HepG2 (cell line): ENCODE measurements around the gene SEC16A. TPM values are rescaled to one million over a fixed set of nuclear protein-coding genes. Genes with fewer than 3 reads are reported as not detected.

Experiments used
- FOXM1 ChIP-seq: sonication (generic); formaldehyde crosslinking; IDR thresholded peaks from 2 replicates; pipeline ENCODE4 v1.5.0; 2020; ENCODE audit warnings: missing genetic modification reagents
- SALL1 ChIP-seq: sonication (generic); formaldehyde crosslinking; IDR thresholded peaks from 2 replicates; pipeline ENCODE4 v1.8.0; 2022; ENCODE audit warnings: mild to moderate bottlenecking, missing genetic modification reagents
- SNAPC2 ChIP-seq: sonication (generic); formaldehyde crosslinking; IDR thresholded peaks from 2 replicates; pipeline ENCODE4 v1.8.1; 2022; ENCODE audit warnings: mild to moderate bottlenecking, missing genetic modification reagents
- ZFP37 ChIP-seq: sonication (generic); formaldehyde crosslinking; IDR thresholded peaks from 2 replicates; pipeline ENCODE4 v1.4.0; 2020; ENCODE audit warnings: missing genetic modification reagents, borderline replicate concordance
- ZNF335 ChIP-seq: sonication (generic); formaldehyde crosslinking; IDR thresholded peaks from 2 replicates; pipeline ENCODE4 v1.4.0; 2020; ENCODE audit warnings: missing genetic modification reagents
- ZNF605 ChIP-seq: sonication (generic); formaldehyde crosslinking; IDR thresholded peaks from 2 replicates; pipeline ENCODE4 v1.8.0; 2022; ENCODE audit warnings: mild to moderate bottlenecking, missing genetic modification reagents
- polyA plus RNA-seq, 8 experiments: library from polyadenylated mRNA; depleted of rRNA in 3 of 8; stranded (reverse) in 7 of 8; unstranded in 1 of 8; fragments of >200 nt; fragmentation: Illumina TruSeq in 4 of 8; extraction: Trizol in 4 of 8; gene quantifications; 2 replicates each; pipeline versions ENCODE4 v1.2.1 to v1.2.3, GENCODE V29; 2011 to 2016; ENCODE audit warnings: low read depth in 4 of 8, missing spikeins in 1 of 8, mixed read lengths in 1 of 8; ENCODE audit not compliant: insufficient read depth in 1 of 8
- total RNA-seq, 5 experiments: library from RNA; depleted of rRNA; stranded (reverse); fragments of >200 nt; fragmentation: Illumina TruSeq; extraction: Trizol; gene quantifications; 2 replicates each; pipeline ENCODE4 v1.2.3, GENCODE V29; 2016; ENCODE audit warnings: low read depth in 1 of 5
- TF ChIP-seq, protein P1 (sequence below): sonication (generic); formaldehyde crosslinking; IDR thresholded peaks from 2 replicates; pipeline ENCODE4 v1.5.1; 2020; ENCODE audit warnings: mild to moderate bottlenecking, moderate library complexity, missing genetic modification reagents
- TF ChIP-seq, protein P2 (sequence below): IDR thresholded peaks from 2 replicates; pipeline ENCODE4 v1.6.1; 2016; ENCODE audit warnings: missing compliant biosample characterization, missing genetic modification reagents, borderline replicate concordance
- TF ChIP-seq, protein P3 (sequence below): sonication (generic); formaldehyde crosslinking; IDR thresholded peaks from 2 replicates; pipeline ENCODE4 v1.8.0; 2022; ENCODE audit warnings: mild to moderate bottlenecking, missing genetic modification reagents, moderate library complexity
- TF ChIP-seq, protein P4 (sequence below): sonication (generic); formaldehyde crosslinking; IDR thresholded peaks from 2 replicates; pipeline ENCODE4 v1.4.0; 2020; ENCODE audit warnings: missing genetic modification reagents; ENCODE audit errors: not compliant biosample characterization
- TF ChIP-seq, protein P5 (sequence below): sonication (generic); formaldehyde crosslinking; conservative IDR thresholded peaks from 2 replicates; pipeline ENCODE4 v1.8.0; 2022; ENCODE audit warnings: low read depth, missing genetic modification reagents
- TF ChIP-seq, protein P6 (sequence below): sonication (generic); IDR thresholded peaks from 2 replicates; pipeline ENCODE4 v1.6.1; 2016; ENCODE audit warnings: low read depth, borderline replicate concordance
- TF ChIP-seq, protein P7 (sequence below): sonication (generic); formaldehyde crosslinking; conservative IDR thresholded peaks from 2 replicates; pipeline ENCODE4 v1.4.0; 2020; ENCODE audit warnings: mild to moderate bottlenecking, missing genetic modification reagents, moderate library complexity

Gene SEC16A
- total and polyA plus RNA-seq, 2 of the 13 experiments (the other 11 are each of a cell fraction or from before 2014, with no cell fraction given), result 15.9 to 18.9 TPM

DNA sequence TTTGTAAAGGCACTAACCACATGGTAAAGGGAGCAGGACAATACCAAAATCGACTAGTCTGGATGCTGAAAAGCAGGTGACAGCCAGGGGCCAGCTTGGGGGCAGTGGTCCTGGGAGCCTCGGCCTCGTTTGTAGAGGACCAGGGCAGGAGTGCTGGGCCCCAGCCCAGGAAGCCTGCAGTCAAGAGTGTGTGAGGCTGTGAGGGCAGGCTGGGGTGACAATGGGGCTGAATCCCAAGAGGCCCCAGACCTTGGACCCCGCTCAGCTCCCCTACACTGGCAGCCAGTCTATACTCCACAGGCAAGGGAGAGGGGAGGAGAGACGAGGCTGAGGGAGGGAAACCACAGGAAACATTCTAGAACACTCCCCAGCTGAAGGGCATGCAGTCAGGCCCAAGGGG is 40.6 kb downstream of the SEC16A start (continued):
- TF ChIP-seq, protein P1, sequence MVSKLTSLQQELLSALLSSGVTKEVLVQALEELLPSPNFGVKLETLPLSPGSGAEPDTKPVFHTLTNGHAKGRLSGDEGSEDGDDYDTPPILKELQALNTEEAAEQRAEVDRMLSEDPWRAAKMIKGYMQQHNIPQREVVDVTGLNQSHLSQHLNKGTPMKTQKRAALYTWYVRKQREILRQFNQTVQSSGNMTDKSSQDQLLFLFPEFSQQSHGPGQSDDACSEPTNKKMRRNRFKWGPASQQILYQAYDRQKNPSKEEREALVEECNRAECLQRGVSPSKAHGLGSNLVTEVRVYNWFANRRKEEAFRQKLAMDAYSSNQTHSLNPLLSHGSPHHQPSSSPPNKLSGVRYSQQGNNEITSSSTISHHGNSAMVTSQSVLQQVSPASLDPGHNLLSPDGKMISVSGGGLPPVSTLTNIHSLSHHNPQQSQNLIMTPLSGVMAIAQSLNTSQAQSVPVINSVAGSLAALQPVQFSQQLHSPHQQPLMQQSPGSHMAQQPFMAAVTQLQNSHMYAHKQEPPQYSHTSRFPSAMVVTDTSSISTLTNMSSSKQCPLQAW (CRISPR knock-in tag), result 0 out of 2 replicates have a peak, but pooled peaks have one; percentile 8
- TF ChIP-seq ZNF335 (CRISPR knock-in tag), result no peak
- no peak for TF ChIP-seq FOXM1
- TF ChIP-seq, protein P2, sequence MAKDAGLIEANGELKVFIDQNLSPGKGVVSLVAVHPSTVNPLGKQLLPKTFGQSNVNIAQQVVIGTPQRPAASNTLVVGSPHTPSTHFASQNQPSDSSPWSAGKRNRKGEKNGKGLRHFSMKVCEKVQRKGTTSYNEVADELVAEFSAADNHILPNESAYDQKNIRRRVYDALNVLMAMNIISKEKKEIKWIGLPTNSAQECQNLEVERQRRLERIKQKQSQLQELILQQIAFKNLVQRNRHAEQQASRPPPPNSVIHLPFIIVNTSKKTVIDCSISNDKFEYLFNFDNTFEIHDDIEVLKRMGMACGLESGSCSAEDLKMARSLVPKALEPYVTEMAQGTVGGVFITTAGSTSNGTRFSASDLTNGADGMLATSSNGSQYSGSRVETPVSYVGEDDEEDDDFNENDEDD, result no peak
- TF ChIP-seq, protein P3, sequence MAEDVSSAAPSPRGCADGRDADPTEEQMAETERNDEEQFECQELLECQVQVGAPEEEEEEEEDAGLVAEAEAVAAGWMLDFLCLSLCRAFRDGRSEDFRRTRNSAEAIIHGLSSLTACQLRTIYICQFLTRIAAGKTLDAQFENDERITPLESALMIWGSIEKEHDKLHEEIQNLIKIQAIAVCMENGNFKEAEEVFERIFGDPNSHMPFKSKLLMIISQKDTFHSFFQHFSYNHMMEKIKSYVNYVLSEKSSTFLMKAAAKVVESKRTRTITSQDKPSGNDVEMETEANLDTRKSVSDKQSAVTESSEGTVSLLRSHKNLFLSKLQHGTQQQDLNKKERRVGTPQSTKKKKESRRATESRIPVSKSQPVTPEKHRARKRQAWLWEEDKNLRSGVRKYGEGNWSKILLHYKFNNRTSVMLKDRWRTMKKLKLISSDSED (CRISPR knock-in tag), result no peak
- 0 out of 2 replicates have a peak, but pooled peaks have one; percentile 5 for TF ChIP-seq SALL1 (CRISPR knock-in tag)
- TF ChIP-seq, protein P4, sequence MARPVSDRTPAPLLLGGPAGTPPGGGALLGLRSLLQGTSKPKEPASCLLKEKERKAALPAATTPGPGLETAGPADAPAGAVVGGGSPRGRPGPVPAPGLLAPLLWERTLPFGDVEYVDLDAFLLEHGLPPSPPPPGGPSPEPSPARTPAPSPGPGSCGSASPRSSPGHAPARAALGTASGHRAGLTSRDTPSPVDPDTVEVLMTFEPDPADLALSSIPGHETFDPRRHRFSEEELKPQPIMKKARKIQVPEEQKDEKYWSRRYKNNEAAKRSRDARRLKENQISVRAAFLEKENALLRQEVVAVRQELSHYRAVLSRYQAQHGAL (CRISPR knock-in tag), result no peak
- no peak for TF ChIP-seq SNAPC2
- TF ChIP-seq, protein P5, sequence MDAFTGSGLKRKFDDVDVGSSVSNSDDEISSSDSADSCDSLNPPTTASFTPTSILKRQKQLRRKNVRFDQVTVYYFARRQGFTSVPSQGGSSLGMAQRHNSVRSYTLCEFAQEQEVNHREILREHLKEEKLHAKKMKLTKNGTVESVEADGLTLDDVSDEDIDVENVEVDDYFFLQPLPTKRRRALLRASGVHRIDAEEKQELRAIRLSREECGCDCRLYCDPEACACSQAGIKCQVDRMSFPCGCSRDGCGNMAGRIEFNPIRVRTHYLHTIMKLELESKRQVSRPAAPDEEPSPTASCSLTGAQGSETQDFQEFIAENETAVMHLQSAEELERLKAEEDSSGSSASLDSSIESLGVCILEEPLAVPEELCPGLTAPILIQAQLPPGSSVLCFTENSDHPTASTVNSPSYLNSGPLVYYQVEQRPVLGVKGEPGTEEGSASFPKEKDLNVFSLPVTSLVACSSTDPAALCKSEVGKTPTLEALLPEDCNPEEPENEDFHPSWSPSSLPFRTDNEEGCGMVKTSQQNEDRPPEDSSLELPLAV (CRISPR knock-in tag), result no peak
- TF ChIP-seq, protein P6, sequence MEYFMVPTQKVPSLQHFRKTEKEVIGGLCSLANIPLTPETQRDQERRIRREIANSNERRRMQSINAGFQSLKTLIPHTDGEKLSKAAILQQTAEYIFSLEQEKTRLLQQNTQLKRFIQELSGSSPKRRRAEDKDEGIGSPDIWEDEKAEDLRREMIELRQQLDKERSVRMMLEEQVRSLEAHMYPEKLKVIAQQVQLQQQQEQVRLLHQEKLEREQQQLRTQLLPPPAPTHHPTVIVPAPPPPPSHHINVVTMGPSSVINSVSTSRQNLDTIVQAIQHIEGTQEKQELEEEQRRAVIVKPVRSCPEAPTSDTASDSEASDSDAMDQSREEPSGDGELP, result no peak
- TF ChIP-seq ZFP37 (CRISPR knock-in tag), result no peak
- TF ChIP-seq, protein P7, sequence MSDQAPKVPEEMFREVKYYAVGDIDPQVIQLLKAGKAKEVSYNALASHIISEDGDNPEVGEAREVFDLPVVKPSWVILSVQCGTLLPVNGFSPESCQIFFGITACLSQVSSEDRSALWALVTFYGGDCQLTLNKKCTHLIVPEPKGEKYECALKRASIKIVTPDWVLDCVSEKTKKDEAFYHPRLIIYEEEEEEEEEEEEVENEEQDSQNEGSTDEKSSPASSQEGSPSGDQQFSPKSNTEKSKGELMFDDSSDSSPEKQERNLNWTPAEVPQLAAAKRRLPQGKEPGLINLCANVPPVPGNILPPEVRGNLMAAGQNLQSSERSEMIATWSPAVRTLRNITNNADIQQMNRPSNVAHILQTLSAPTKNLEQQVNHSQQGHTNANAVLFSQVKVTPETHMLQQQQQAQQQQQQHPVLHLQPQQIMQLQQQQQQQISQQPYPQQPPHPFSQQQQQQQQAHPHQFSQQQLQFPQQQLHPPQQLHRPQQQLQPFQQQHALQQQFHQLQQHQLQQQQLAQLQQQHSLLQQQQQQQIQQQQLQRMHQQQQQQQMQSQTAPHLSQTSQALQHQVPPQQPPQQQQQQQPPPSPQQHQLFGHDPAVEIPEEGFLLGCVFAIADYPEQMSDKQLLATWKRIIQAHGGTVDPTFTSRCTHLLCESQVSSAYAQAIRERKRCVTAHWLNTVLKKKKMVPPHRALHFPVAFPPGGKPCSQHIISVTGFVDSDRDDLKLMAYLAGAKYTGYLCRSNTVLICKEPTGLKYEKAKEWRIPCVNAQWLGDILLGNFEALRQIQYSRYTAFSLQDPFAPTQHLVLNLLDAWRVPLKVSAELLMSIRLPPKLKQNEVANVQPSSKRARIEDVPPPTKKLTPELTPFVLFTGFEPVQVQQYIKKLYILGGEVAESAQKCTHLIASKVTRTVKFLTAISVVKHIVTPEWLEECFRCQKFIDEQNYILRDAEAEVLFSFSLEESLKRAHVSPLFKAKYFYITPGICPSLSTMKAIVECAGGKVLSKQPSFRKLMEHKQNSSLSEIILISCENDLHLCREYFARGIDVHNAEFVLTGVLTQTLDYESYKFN (CRISPR knock-in tag), result 0 out of 2 replicates have a peak, but pooled peaks have one; percentile 7
- TF ChIP-seq ZNF605, result no peak
